Osteoblast (primary cell): Measurements from ENCODE around the gene PARD3. TPM values are rescaled to one million over a fixed set of nuclear protein-coding genes. Genes with fewer than 3 reads are reported as not detected.

Experiments used
- DNase-seq: peaks from one replicate; pipeline ENCODE4 v3.0.0; 2011; ENCODE audit warnings: low spot score, mixed read lengths; ENCODE audit not compliant: insufficient read length; ENCODE audit errors: missing footprints
- H2AFZ ChIP-seq: 2 replicates; pipeline ENCODE4 v1.6.0; 2011; ENCODE audit warnings: mild to moderate bottlenecking, low read length
- H3K27ac ChIP-seq: 2 replicates; pipeline ENCODE4 v1.5.1; 2011; ENCODE audit warnings: mild to moderate bottlenecking, low read depth, low read length, moderate library complexity
- H3K27me3 ChIP-seq: 2 replicates; pipeline ENCODE4 v1.6.0; 2012; ENCODE audit warnings: mild to moderate bottlenecking, control low read depth, inconsistent platforms, low read length, moderate library complexity; ENCODE audit not compliant: insufficient read depth
- H3K36me3 ChIP-seq: 2 replicates; pipeline ENCODE4 v1.5.1; 2011; ENCODE audit warnings: mild to moderate bottlenecking, low read length, control low read depth, moderate library complexity; ENCODE audit not compliant: insufficient read depth
- H3K4me1 ChIP-seq: 2 replicates; pipeline ENCODE4 v1.5.1; 2011; ENCODE audit warnings: mild to moderate bottlenecking, low read length, control low read depth, moderate library complexity; ENCODE audit not compliant: insufficient read depth
- H3K4me2 ChIP-seq: 2 replicates; pipeline ENCODE4 v1.6.0; 2011; ENCODE audit warnings: mild to moderate bottlenecking, low read length; ENCODE audit not compliant: insufficient read depth
- H3K4me3 ChIP-seq: fragments of 200-600 bp; sonication (generic); 3 replicates; pipeline ENCODE4 v1.5.1; 2012; ENCODE audit warnings: mild to moderate bottlenecking, low read length, inconsistent platforms; ENCODE audit not compliant: insufficient read depth
- H3K79me2 ChIP-seq: 2 replicates; pipeline ENCODE4 v1.6.0; 2012; ENCODE audit warnings: mild to moderate bottlenecking, low read length, control low read depth, inconsistent platforms; ENCODE audit not compliant: insufficient read depth
- H3K9me3 ChIP-seq: 2 replicates; pipeline ENCODE4 v1.5.1; 2011; ENCODE audit warnings: low read depth, low read length, control low read depth
- H4K20me1 ChIP-seq: 2 replicates; pipeline ENCODE4 v1.6.0; 2012; ENCODE audit warnings: mild to moderate bottlenecking, low read length, control low read depth; ENCODE audit not compliant: insufficient read depth
- total RNA-seq: library from RNA; depleted of rRNA; stranded (reverse); fragments of >200 nt; gene quantifications from 2 replicates; pipeline ENCODE4 v1.2.3, GENCODE V29; 2012
- TF ChIP-seq, protein P1 (sequence below): IDR thresholded peaks from 2 replicates; pipeline ENCODE4 v1.5.1; 2011; ENCODE audit warnings: mild to moderate bottlenecking, low read depth, low read length, moderate library complexity; ENCODE audit errors: extremely low read depth

Gene PARD3
- total RNA-seq, 1 donor, result 71.7 TPM

DNA sequence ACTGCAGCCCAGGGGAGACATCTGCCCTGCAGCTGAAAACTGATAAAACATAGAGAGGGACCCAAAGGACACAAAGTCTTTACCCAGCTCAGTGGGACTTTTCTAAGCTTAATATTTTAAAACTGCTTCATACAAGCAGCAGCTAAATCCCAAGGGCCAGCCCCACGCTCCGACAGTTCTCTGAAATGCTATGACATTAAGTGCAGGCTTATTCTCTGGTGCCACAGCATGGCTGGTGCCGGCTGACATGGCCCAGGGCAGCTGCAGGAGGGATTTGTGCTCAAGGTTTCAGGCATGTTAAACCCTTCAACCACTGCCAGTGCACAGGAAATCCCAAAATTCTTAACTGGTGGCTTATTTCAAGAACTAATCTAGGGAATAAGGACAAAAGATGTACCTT, 170.9 kb downstream of the PARD3 start:
- Histone ChIP-seq H4K20me1 (peaks cover 25% of the 10 kb centered on the region), H3K27ac (no peak overlapping the region), H2AFZ (no peak overlapping the region), H3K27me3 (no peaks in the 10 kb centered on the region), H3K4me2 (no peak overlapping the region), H3K79me2 (peaks cover 15% of the 10 kb centered on the region), H3K9me3 (no peaks in the 10 kb centered on the region), H3K4me3 (no peak overlapping the region), H3K4me1 (no peaks in the 10 kb centered on the region), H3K36me3 (no peaks in the 10 kb centered on the region)
- TF ChIP-seq, protein P1, sequence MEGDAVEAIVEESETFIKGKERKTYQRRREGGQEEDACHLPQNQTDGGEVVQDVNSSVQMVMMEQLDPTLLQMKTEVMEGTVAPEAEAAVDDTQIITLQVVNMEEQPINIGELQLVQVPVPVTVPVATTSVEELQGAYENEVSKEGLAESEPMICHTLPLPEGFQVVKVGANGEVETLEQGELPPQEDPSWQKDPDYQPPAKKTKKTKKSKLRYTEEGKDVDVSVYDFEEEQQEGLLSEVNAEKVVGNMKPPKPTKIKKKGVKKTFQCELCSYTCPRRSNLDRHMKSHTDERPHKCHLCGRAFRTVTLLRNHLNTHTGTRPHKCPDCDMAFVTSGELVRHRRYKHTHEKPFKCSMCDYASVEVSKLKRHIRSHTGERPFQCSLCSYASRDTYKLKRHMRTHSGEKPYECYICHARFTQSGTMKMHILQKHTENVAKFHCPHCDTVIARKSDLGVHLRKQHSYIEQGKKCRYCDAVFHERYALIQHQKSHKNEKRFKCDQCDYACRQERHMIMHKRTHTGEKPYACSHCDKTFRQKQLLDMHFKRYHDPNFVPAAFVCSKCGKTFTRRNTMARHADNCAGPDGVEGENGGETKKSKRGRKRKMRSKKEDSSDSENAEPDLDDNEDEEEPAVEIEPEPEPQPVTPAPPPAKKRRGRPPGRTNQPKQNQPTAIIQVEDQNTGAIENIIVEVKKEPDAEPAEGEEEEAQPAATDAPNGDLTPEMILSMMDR, result no peak
- no peak for DNase-seq

DNA sequence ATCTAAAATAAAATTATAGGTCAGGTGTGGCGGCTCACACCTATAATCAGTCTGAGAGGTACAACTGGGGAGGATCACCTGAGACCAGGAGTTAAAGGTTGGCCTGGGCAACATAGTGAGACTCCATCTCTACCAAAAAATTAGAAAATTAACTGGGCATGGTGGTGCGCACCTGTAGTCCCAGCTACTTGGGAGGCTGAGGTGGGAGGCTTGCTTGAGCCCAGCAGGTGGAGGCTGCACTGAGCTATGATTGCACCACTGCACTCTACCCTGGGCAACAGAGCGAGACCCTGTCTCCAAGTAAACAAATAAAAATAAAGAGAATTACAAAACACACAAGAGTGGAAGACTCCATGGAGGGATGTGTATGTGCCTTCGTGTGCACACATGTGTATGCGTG, 171.5 kb downstream of the PARD3 start:
- H3K4me2 ChIP-seq, result no peak overlapping the region
- H3K27me3 ChIP-seq, result no peaks in the 10 kb centered on the region
- no peaks in the 10 kb centered on the region for H3K36me3 ChIP-seq

DNA sequence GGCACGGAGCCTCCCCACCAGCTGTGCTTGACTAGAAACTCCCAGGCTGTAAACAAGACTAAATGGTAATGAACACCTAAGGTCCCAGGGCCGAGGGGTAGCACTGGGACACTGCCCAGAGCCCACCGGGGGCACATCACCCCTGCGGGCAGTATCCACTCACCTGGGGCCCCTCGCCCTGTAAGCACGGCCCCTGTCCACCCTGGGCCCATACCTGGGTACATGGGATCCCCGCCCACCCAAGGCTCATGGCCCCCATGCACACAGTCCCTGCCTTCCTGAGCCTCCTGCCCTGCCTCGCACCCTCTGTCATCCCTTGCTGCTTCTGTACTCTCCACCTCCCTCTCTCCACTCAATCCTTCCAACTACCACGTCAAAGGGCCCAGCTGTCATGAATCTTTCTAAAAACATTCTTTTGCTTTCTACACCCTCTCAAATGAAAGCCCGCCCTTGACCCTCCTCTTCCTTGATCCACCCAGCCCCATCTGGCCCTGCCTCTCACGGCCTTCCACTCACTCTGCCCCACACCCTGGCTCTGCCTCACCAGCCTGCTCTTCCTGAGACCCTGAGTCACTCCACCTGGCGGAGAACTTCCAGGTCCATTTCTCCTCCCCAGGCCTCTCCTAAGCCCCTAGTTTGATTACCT, 173.1 kb downstream of the PARD3 start:
- H3K9me3 ChIP-seq, result no peaks in the 10 kb centered on the region
- peaks cover 9% of the 10 kb centered on the region for H3K4me1 ChIP-seq
- TF ChIP-seq, protein P1, result no peak
- H3K36me3 ChIP-seq, result no peaks in the 10 kb centered on the region
- no peak overlapping the region for H3K4me3 ChIP-seq
- H3K27ac ChIP-seq, result no peak overlapping the region
- H4K20me1 ChIP-seq, result peaks cover 32% of the 10 kb centered on the region
- H3K79me2 ChIP-seq, result peaks cover 9% of the 10 kb centered on the region
- no peak for DNase-seq
- H3K27me3 ChIP-seq, result no peaks in the 10 kb centered on the region
- H2AFZ ChIP-seq, result no peak overlapping the region
- no peak overlapping the region for H3K4me2 ChIP-seq

More for the DNA sequence above, 171.5 kb downstream of the PARD3 start:
- Histone ChIP-seq H3K27ac (no peak overlapping the region), H3K79me2 (peaks cover 10% of the 10 kb centered on the region), H3K4me1 (peaks cover 3% of the 10 kb centered on the region), H4K20me1 (peaks cover 20% of the 10 kb centered on the region), H3K9me3 (no peaks in the 10 kb centered on the region), H3K4me3 (no peak overlapping the region), H2AFZ (no peak overlapping the region)
- DNase-seq, result no peak
- TF ChIP-seq, protein P1, result no peak

DNA sequence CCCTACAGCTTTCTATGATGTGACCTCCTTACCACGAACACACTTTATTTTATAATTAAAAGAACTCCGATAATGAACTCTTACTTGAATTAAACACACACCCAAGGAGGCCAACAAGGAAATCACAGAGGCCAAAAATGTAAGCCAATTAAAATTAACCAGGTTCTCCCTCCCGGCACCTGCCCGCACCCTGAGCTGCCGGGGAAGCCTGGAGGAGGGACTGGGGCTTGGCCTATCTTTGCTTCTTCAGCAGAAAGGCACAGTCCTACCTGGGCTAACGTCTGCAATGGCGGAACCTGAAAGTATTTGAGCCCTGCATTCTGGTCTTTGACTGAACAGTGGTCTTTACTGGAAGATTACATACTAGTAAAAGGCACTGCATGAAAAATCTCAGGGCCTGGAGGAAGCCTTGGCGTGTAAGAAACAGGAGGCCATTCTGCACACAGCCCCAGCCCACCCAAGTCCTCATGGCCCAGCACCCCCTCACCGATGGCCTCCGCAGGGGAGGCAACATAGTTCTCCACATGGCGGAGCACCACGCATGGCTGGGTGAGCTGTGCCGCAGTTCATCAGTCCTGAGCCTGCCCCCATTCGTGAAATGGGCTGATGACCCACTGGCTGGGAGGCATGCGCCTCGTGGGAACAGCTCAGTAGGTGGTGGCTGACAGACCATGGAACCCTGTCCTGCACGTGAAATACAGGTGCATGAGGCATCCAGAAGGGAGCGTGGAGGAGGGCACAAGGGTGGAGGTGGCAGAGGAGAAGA, 173.8 kb downstream of the PARD3 start:
- no peak for DNase-seq

More for the DNA sequence above, 173.8 kb downstream of the PARD3 start:
- Histone ChIP-seq H3K36me3 (no peaks in the 10 kb centered on the region), H2AFZ (no peak overlapping the region), H4K20me1 (peaks cover 35% of the 10 kb centered on the region), H3K79me2 (peaks cover 16% of the 10 kb centered on the region), H3K27ac (no peak overlapping the region), H3K4me3 (no peak overlapping the region), H3K9me3 (no peaks in the 10 kb centered on the region), H3K4me1 (peaks cover 9% of the 10 kb centered on the region), H3K27me3 (no peaks in the 10 kb centered on the region), H3K4me2 (no peak overlapping the region)
- TF ChIP-seq, protein P1, result no peak
